Coronary artery (tissue), 2 donors: ENCODE results near the gene ARHGEF16.

Experiments used
- DNase-seq: peaks from one replicate; pipeline ENCODE4 v3.0.0-alpha.2; 2017; ENCODE audit warnings: low spot score
- H3K27ac ChIP-seq, 2 donors: fragments of 200-600 bp; sonication (generic); one replicate each; pipeline ENCODE4 v1.5.1; 2016 to 2019
- H3K4me3 ChIP-seq: fragments of 200-600 bp; sonication (generic); 2 replicates; pipeline ENCODE4 v1.5.1; 2016; ENCODE audit warnings: mild to moderate bottlenecking, moderate library complexity
- TF ChIP-seq, protein P1 (sequence below): fragments of 200-600 bp; sonication (generic); IDR thresholded peaks from one replicate; pipeline ENCODE4 v1.5.1; 2019; ENCODE audit warnings: antibody characterized with exemption

The ARHGEF16 gene

DNA sequence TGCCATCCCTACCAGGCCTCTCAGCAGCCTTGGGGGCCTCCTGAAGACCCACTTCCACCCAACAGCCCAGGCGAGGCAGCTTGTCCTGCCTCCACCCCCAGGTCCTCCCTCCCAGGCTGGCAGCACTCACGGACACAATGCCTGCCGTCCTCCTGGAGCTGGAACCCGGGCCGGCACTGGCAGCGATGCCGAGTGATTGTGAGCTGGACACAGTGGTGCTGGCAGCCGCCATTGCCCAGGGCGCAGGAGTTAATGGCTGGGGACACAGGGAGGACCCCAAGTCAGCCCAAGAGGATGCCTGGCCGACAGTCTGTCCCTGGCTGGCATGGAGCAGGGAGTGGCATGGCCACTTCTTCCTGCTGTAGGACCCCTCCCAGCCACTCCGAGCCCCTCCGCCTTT is 60.8 kb downstream of the ARHGEF16 start:
- TF ChIP-seq, protein P1, sequence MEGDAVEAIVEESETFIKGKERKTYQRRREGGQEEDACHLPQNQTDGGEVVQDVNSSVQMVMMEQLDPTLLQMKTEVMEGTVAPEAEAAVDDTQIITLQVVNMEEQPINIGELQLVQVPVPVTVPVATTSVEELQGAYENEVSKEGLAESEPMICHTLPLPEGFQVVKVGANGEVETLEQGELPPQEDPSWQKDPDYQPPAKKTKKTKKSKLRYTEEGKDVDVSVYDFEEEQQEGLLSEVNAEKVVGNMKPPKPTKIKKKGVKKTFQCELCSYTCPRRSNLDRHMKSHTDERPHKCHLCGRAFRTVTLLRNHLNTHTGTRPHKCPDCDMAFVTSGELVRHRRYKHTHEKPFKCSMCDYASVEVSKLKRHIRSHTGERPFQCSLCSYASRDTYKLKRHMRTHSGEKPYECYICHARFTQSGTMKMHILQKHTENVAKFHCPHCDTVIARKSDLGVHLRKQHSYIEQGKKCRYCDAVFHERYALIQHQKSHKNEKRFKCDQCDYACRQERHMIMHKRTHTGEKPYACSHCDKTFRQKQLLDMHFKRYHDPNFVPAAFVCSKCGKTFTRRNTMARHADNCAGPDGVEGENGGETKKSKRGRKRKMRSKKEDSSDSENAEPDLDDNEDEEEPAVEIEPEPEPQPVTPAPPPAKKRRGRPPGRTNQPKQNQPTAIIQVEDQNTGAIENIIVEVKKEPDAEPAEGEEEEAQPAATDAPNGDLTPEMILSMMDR: no peak
- DNase-seq: no peak
- Histone ChIP-seq H3K27ac (no peak overlapping the region), H3K4me3 (no peak overlapping the region)

DNA sequence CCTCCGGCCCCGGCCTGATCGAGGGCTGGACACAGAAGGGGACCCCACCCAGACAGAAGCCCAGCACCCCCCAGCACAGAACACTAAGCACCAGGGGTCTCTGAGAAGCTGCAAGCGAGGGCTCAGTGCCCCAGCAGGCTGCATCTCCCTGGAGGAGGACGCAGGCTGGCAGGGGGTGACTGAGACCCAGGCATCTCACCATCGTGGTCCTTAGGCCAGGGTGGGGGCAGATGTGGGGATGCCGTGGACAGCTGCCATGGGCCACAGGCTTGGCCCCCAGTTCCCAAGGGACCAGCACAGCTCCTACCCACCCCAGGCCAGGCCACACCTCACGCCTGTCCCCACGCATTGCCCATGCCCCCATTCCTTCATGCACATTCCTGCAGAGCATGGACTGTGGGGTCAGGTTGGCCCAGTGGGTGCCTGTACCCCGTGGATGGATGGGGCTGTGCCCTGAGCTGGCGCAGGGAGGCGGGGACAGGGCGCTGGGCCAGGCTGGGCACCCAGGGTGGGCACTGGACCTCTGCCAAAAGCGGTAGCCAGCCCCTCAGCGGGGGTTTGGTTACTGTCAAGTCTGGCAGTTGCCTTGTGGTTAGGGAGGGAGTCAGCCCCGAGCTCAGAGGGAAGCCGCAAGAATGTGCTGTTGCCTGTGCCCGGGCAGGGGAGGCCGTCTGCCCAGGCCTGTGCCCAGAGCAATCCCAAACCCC is 61.5 kb downstream of the ARHGEF16 start:
- DNase-seq: no peak
- Histone ChIP-seq H3K27ac (no peak overlapping the region), H3K4me3 (no peak overlapping the region)
- TF ChIP-seq, protein P1: no peak

DNA sequence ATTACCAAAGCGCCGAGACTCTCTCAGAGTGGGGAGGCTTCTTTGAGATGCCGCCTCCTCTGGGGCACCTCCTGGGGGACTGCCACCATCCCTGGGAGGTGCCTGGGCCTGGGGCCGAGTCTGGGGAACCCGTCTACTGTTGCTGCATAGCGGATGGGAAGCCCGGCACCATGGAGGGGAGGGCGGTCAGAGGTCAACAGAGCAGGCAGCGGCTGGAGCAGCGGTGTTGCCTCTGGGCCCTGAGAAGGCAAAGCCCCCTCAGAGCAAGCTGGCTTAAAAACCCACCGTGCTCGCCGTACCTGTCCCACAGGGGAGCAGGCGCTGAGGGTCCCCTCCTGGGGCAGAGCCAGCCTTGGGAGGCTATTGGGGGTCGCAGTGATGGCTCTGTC is 62.0 kb downstream of the ARHGEF16 start:
- H3K4me3 ChIP-seq: no peak overlapping the region
- no peak for DNase-seq
- TF ChIP-seq, protein P1: no peak
- no peak overlapping the region for H3K27ac ChIP-seq

DNA sequence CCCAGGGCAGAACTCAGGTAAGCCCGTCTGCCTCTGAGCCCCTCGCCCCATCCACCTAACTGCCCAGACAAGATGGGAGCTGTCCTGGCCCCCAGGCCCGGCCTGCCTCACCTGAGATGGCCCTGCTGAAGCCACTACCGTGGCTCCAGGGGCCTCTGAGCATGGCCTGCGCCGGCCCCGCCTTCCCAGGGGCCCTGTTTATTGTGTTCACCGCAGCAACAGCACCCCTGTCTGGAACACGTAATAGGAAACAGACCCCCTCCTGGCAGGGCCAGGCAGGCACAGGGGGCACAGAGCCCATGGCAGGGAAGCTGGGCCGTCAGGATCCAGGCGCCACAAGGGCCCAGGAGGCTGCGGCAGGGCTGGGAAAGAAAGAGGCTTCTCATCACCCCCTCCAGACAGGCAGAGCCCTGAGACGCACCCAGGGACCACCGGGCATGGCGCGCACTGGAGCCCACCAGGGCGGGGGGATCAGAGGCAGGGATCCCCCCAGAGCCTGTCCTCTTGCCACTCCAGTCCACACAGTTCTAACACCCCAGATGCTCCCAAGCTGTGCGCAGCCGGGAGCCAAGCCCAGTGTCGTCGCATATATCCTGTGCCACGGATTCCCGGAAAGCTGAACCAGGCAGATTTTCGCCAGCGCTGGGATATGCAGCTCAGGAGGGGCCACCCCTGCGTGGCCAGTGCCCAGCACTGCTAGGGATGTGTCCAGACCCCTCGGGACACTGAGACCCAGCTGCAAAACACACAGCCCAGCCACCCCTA is 62.6 kb downstream of the ARHGEF16 start:
- TF ChIP-seq, protein P1: no peak
- no peak overlapping the region for H3K27ac ChIP-seq
- DNase-seq: no peak
- H3K4me3 ChIP-seq: no peak overlapping the region

DNA sequence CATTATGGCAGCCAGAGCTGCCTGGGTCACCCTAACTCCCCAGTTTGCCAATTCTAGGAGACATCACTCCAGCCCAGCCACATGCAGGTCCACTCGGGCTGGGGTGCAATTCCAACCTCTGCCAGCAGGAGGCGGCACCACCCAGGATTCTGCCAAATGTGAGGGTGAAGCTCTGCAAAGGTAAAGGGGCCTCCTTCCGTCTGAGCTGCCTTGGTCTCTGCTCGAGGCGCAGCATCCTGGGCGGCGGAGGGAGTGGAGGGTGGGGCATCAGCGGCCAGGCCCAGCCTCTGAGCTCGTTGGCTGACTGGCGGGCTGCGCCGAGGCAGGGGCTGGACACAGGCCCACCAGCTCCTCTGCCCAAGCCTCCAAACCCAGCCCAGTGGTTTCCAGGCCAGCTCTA is 63.8 kb downstream of the ARHGEF16 start:
- no peak for DNase-seq
- no peak overlapping the region for H3K27ac ChIP-seq
- TF ChIP-seq, protein P1: peak; percentile 60
- H3K4me3 ChIP-seq: no peak overlapping the region

DNA sequence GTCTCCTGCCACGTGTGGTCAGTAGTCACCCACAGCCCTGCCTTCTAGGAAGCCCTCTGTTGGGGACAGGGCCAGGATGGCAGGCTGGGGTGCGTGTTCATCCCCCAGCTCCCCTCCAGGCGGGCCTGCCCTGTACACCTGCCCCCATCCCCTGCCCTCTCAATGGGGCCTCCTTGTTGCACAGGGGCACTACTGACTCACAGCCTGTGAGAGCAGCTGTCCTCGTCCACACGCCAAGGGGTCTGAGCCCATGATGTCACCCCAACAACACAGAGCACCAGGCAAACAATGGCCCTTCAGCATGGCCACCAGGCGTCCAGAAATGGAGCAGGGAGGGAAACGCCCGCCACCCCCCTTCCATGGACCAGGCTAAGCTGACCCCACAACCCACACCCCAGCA is 64.3 kb downstream of the ARHGEF16 start:
- no peak for DNase-seq
- H3K4me3 ChIP-seq: no peak overlapping the region
- TF ChIP-seq, protein P1: no peak
- H3K27ac ChIP-seq: no peak overlapping the region
